GM18505 (cell line): ENCODE measurements around the gene KIF5C.

Experiments used
- ATAC-seq: cut with Tn5 transposase; IDR thresholded peaks from one replicate; pipeline ENCODE4 v1.9.1; 2021; ENCODE audit not compliant: unreplicated experiment
- POLR2A ChIP-seq: IDR thresholded peaks from 4 replicates; pipeline ENCODE4 v1.6.1; 2011; ENCODE audit warnings: borderline replicate concordance; ENCODE audit not compliant: insufficient read depth, insufficient read length; ENCODE audit errors: extremely low read depth

The KIF5C gene

GRCh38 chr2:149056541-149057255 lies 181.7 kb downstream of the KIF5C start:
- TF ChIP-seq POLR2A: no peak
- ATAC-seq: no peak

- ATAC-seq: no peak
Observed at GRCh38 chr2:149057401-149057800, 182.4 kb downstream of the KIF5C start.

GRCh38 chr2:149058936-149059335 lies 183.9 kb downstream of the KIF5C start:
- TF ChIP-seq POLR2A: no peak
- ATAC-seq: no peak

More at GRCh38 chr2:149057401-149057800, 182.4 kb downstream of the KIF5C start:
- no peak for TF ChIP-seq POLR2A

- no peak for ATAC-seq
- TF ChIP-seq POLR2A: no peak
Observed at GRCh38 chr2:149059822-149060221, 184.8 kb downstream of the KIF5C start.

- no peak for TF ChIP-seq POLR2A
- ATAC-seq: no peak
Observed at GRCh38 chr2:149061133-149061745, 186.2 kb downstream of the KIF5C start.

- TF ChIP-seq POLR2A: no peak
- ATAC-seq: no peak
Observed at GRCh38 chr2:149062531-149062930, 187.5 kb downstream of the KIF5C start.

GRCh38 chr2:149063177-149063576 lies 188.2 kb downstream of the KIF5C start:
- TF ChIP-seq POLR2A: no peak
- ATAC-seq: no peak

- no peak for TF ChIP-seq POLR2A
- no peak for ATAC-seq
Observed at GRCh38 chr2:149064365-149064841, 189.4 kb downstream of the KIF5C start.

GRCh38 chr2:149064856-149065630 lies 190.0 kb downstream of the KIF5C start:
- ATAC-seq: no peak
- TF ChIP-seq POLR2A: no peak

- no peak for TF ChIP-seq POLR2A
- no peak for ATAC-seq
Observed at GRCh38 chr2:149068225-149068995, 193.4 kb downstream of the KIF5C start.

- ATAC-seq: no peak
- no peak for TF ChIP-seq POLR2A
Observed at GRCh38 chr2:149068996-149069888, 194.2 kb downstream of the KIF5C start.

- no peak for TF ChIP-seq POLR2A
- ATAC-seq: no peak
Observed at GRCh38 chr2:149070681-149071320, 195.8 kb downstream of the KIF5C start.

- TF ChIP-seq POLR2A: no peak
- no peak for ATAC-seq
Observed at GRCh38 chr2:149075105-149075504, 200.1 kb downstream of the KIF5C start.
